ENCODE measurements around the gene OR6N1. TPM values are rescaled to one million over a fixed set of nuclear protein-coding genes. Genes with fewer than 3 reads are reported as not detected.

The OR6N1 gene
- total and polyA plus RNA-seq, 2 donors (not counting 3 experiments of a cell fraction or from before 2014, with no cell fraction given), result not detected

DNA sequence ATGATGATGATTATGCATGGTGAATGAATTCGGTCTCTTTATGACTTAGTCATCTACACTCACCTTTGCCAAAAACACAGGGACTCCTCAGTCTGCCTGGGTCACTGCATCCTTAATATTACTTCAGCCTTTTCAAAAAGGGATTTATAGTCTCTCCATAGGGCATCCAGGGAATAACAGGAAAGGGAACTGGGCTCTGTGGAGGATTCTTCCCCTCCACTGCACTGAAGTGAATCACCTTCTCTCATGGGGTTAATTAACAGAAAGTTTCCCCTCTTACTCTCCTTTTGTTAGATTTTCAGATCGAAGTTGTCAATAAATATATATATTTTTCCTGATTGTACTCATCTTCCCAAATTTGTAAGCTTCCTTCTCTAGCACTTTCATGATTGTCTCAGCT is 51.4 kb downstream of the OR6N1 start, which contains the start of gene OR6K3:
Gene OR6K3, minus strand, starts transcription at position 101 of the 400 bp plus-strand sequence. CDS start 2,605 bp downstream, outside the sequence.
- Histone ChIP-seq H3K36me3 (ENCODE audit: control insufficient read depth in 2 of 2, extremely low read depth in 1 of 2, insufficient read depth in 2 of 2, low read length in 2 of 2) (no peaks in the 10 kb centered on the region), H3K27me3 (ENCODE audit: control insufficient read depth in 2 of 2, insufficient read depth in 2 of 2, low read length in 2 of 2) (no peaks in the 10 kb centered on the region), H3K9me1 (replicated peaks; ENCODE audit: control insufficient read depth, extremely low read depth, insufficient read depth, low read length) (no peaks in the 10 kb centered on the region), H3K9ac (replicated peaks; ENCODE audit: extremely low read depth, insufficient read depth, low read length) (no peak within 1 kb of the TSS), H3K4me2 (ENCODE audit: insufficient read depth, low read length) (no peak within 1 kb of the TSS), H3K4me1 (ENCODE audit: control insufficient read depth, extremely low read depth, insufficient read depth, low read length) (no peaks in the 10 kb centered on the region), H3K9me3 (replicated peaks; ENCODE audit: control insufficient read depth, insufficient read depth, low read length) (no peaks in the 10 kb centered on the region), H2AFZ (ENCODE audit: low read depth, low read length) (no peak within 1 kb of the TSS), H4K20me1 (replicated peaks; ENCODE audit: control insufficient read depth, extremely low read depth, insufficient read depth, low read length) (no peaks in the 10 kb centered on the region), H3K79me2 (ENCODE audit: control insufficient read depth, insufficient read depth, low read length) (no peaks in the 10 kb centered on the region), H3K27ac (ENCODE audit: insufficient read depth, low read depth, low read length) (no peak within 1 kb of the TSS), H3K4me3 (replicated peaks in 1 of 3; ENCODE audit: insufficient read depth in 1 of 3, low read depth in 1 of 3, low read length in 3 of 3) (no peak within 1 kb of the TSS)
- intact Hi-C loops (cut with micrococcal nuclease), result no loop called here
- no TSS peak for BruUV-seq (replicated peaks)
- ChIA-PET CTCF (no interaction called here), POLR2A (no interaction called here)
- dilution Hi-C loops (cut with MboI; ENCODE audit: extremely low pct_ligation_motif_present, low sequenced_read_pairs), result no loop called here
- FAIRE-seq, result no peak
- DNase-seq (ENCODE audit: low read depth, low spot score), result no peak
- TF ChIP-seq POLR2A (IDR thresholded peaks at IDR 0.05; ENCODE audit: low read depth, low read length) (no peak), MYC (IDR thresholded peaks at IDR 0.05; ENCODE audit: low read depth, low read length) (no peak), EZH2 (IDR thresholded peaks at IDR 0.05; ENCODE audit: borderline replicate concordance, low read depth, low read length, severe bottlenecking) (no peak), FOS (IDR thresholded peaks at IDR 0.05; ENCODE audit: borderline replicate concordance, insufficient read depth, low read length) (no peak), JUN (IDR thresholded peaks at IDR 0.05; ENCODE audit: borderline replicate concordance, insufficient read depth, insufficient read length, low read depth) (no peak), POLR2AphosphoS5 (IDR thresholded peaks at IDR 0.05; ENCODE audit: insufficient read depth, low read depth, low read length) (no peak), GATA2 (IDR thresholded peaks at IDR 0.05; ENCODE audit: insufficient read depth, insufficient read length, low read depth, low read length) (no peak), MAX (IDR thresholded peaks at IDR 0.05; ENCODE audit: insufficient read depth, insufficient read length) (no peak)
- TF ChIP-seq, protein P1, sequence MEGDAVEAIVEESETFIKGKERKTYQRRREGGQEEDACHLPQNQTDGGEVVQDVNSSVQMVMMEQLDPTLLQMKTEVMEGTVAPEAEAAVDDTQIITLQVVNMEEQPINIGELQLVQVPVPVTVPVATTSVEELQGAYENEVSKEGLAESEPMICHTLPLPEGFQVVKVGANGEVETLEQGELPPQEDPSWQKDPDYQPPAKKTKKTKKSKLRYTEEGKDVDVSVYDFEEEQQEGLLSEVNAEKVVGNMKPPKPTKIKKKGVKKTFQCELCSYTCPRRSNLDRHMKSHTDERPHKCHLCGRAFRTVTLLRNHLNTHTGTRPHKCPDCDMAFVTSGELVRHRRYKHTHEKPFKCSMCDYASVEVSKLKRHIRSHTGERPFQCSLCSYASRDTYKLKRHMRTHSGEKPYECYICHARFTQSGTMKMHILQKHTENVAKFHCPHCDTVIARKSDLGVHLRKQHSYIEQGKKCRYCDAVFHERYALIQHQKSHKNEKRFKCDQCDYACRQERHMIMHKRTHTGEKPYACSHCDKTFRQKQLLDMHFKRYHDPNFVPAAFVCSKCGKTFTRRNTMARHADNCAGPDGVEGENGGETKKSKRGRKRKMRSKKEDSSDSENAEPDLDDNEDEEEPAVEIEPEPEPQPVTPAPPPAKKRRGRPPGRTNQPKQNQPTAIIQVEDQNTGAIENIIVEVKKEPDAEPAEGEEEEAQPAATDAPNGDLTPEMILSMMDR (IDR thresholded peaks at IDR 0.05; ENCODE audit: extremely low read depth in 1 of 2, insufficient read depth in 1 of 2, low read depth in 1 of 2, low read length in 2 of 2), result no peak

Measured in endothelial cell of umbilical vein (primary cell).